CD8-positive, alpha-beta memory T cell (primary cell): ENCODE data around the gene CUX1. TPM values are rescaled to one million over a fixed set of nuclear protein-coding genes. Genes with fewer than 3 reads are reported as not detected.
"Not testable (repeated sequence)": the region's sequence is repeated elsewhere in the genome, so short reads cannot be mapped to it uniquely, and the experiment has no call there.

Source experiments
- CTCF ChIA-PET: fragments of 350-600 bp; sonication (Branson Sonifier 250); formaldehyde crosslinking; loops from one replicate; lab custom pipeline; 2021; ENCODE audit warnings: antibody characterized with exemption; lab: Charles Lee
- POLR2A ChIA-PET: fragments of 350-600 bp; sonication (Branson Sonifier 250); formaldehyde crosslinking; loops from one replicate; lab custom pipeline; 2021; ENCODE audit warnings: antibody characterized with exemption; lab: Charles Lee
- DNase-seq, 5 donors: peaks; one replicate each; pipeline versions ENCODE4 v3.0.0 to v3.0.0-alpha.2; 2020 to 2022; ENCODE audit warnings: mixed read lengths in 1 of 5
- H3K27ac ChIP-seq: one replicate; pipeline ENCODE4 v1.7.0; 2013; ENCODE audit warnings: low read depth, mild to moderate bottlenecking, low read length, moderate library complexity
- H3K27me3 ChIP-seq: 2 replicates; pipeline ENCODE4 v1.7.0; 2013; ENCODE audit warnings: low read length, mild to moderate bottlenecking; ENCODE audit not compliant: insufficient read depth, poor library complexity, severe bottlenecking
- H3K36me3 ChIP-seq: 2 replicates; pipeline ENCODE4 v1.7.0; 2013; ENCODE audit warnings: mild to moderate bottlenecking, low read length, moderate library complexity; ENCODE audit not compliant: insufficient read depth
- H3K4me1 ChIP-seq: 2 replicates; pipeline ENCODE4 v1.7.0; 2013; ENCODE audit warnings: mild to moderate bottlenecking, low read length, moderate library complexity; ENCODE audit not compliant: insufficient read depth
- H3K4me3 ChIP-seq: 2 replicates; pipeline ENCODE4 v1.7.0; 2013; ENCODE audit warnings: mild to moderate bottlenecking, low read length
- H3K9me3 ChIP-seq: 2 replicates; pipeline ENCODE4 v1.7.0; 2013; ENCODE audit warnings: mild to moderate bottlenecking, low read length
- H3K27ac Mint-ChIP-seq, 8 donors: one replicate each; pipeline ENCODE4 v1.8.0; 2020 to 2021; ENCODE audit warnings: mixed read lengths in 8 of 8, mild to moderate bottlenecking in 6 of 8, inconsistent platforms in 3 of 8, moderate library complexity in 3 of 8
- H3K27me3 Mint-ChIP-seq, 2 donors: one replicate each; pipeline ENCODE4 v1.8.0; 2020 to 2021; ENCODE audit warnings: mixed read lengths in 2 of 2, mild to moderate bottlenecking in 1 of 2, moderate library complexity in 1 of 2
- H3K36me3 Mint-ChIP-seq, 3 donors: one replicate each; pipeline ENCODE4 v1.8.0; 2020 to 2021; ENCODE audit warnings: mixed read lengths in 3 of 3, inconsistent platforms in 1 of 3, mild to moderate bottlenecking in 1 of 3
- H3K4me1 Mint-ChIP-seq, 3 donors: one replicate each; pipeline ENCODE4 v1.8.0; 2020 to 2021; ENCODE audit warnings: mixed read lengths in 3 of 3, inconsistent platforms in 1 of 3, mild to moderate bottlenecking in 1 of 3
- H3K4me3 Mint-ChIP-seq, 7 donors: one replicate each; pipeline ENCODE4 v1.8.0; 2020 to 2021; ENCODE audit warnings: mixed read lengths in 7 of 7, mild to moderate bottlenecking in 6 of 7, moderate library complexity in 4 of 7, inconsistent platforms in 2 of 7
- H3K9me3 Mint-ChIP-seq, 5 donors: one replicate each; pipeline ENCODE4 v1.8.0; 2020 to 2022; ENCODE audit warnings: mixed read lengths in 5 of 5, mild to moderate bottlenecking in 3 of 5, moderate library complexity in 2 of 5, inconsistent platforms in 1 of 5
- polyA plus RNA-seq: library from polyadenylated mRNA; unstranded; fragments of 300-500 nt; fragmentation: Illumina TruSeq; gene quantifications from one replicate; pipeline ENCODE4 v1.2.3, GENCODE V29; 2021
- total RNA-seq, 2 experiments: library from RNA; stranded (reverse); gene quantifications; one replicate each; pipeline ENCODE4 v1.2.3, GENCODE V29; 2021

Gene CUX1
- total and polyA plus RNA-seq, 3 experiments from 2014 or later: 23.2 to 26.4 (median 23.6) TPM

- Mint-ChIP-seq H3K4me3 (no peak overlapping the region), H3K9me3 (no peaks in the 10 kb centered on the region), H3K27me3 (no peaks in the 10 kb centered on the region), H3K36me3 (peaks cover 0 to 11% (median 3%) of the 10 kb centered on the region in 3 donors), H3K4me1 (peaks cover 10 to 31% (median 27%) of the 10 kb centered on the region in 3 donors), H3K27ac (no peak overlapping the region)
- Histone ChIP-seq H3K36me3 (no peaks in the 10 kb centered on the region), H3K9me3 (no peaks in the 10 kb centered on the region), H3K4me1 (no peaks in the 10 kb centered on the region), H3K27ac (no peak overlapping the region), H3K4me3 (no peak overlapping the region), H3K27me3 (no peaks in the 10 kb centered on the region)
- CTCF ChIA-PET: interaction anchor here (0.9 kb wide), 1 partner anchor 89 kb away, joined by 3 read pairs; no protein-coding TSS in a partner anchor
- POLR2A ChIA-PET: no interaction called here
- no peak for DNase-seq
These were observed 14.8 kb downstream of the CUX1 start for GRCh38 chr7:101832205-101832631.

- CTCF ChIA-PET: no interaction called here
- Mint-ChIP-seq H3K36me3 (peaks cover 0 to 9% (median 2%) of the 10 kb centered on the region in 3 donors), H3K27ac (peak overlapping the region in 3 of 8 donors; percentile 47 to 83 (median 63)), H3K4me1 (peaks cover 9 to 27% (median 25%) of the 10 kb centered on the region in 3 donors), H3K9me3 (no peaks in the 10 kb centered on the region), H3K4me3 (no peak overlapping the region), H3K27me3 (no peaks in the 10 kb centered on the region)
- no peaks in the 10 kb centered on the region for H3K9me3 ChIP-seq
- H3K4me1 ChIP-seq: no peaks in the 10 kb centered on the region
- H3K36me3 ChIP-seq: no peaks in the 10 kb centered on the region
- H3K27ac ChIP-seq: no peak overlapping the region
- H3K4me3 ChIP-seq: no peak overlapping the region
- POLR2A ChIA-PET: no interaction called here
- no peak for DNase-seq
- H3K27me3 ChIP-seq: no peaks in the 10 kb centered on the region
These were observed 15.4 kb downstream of the CUX1 start for GRCh38 chr7:101832685-101833375.

GRCh38 chr7:101833799-101834198, 16.4 kb downstream of the CUX1 start:
- peaks cover 0 to 5% (median 2%) of the 10 kb centered on the region in 3 donors for H3K36me3 Mint-ChIP-seq
- Histone ChIP-seq H3K9me3 (no peaks in the 10 kb centered on the region), H3K4me3 (no peak overlapping the region), H3K4me1 (no peaks in the 10 kb centered on the region), H3K27me3 (no peaks in the 10 kb centered on the region), H3K27ac (no peak overlapping the region), H3K36me3 (no peaks in the 10 kb centered on the region)
- no peaks in the 10 kb centered on the region for H3K27me3 Mint-ChIP-seq
- no peak overlapping the region for H3K4me3 Mint-ChIP-seq
- DNase-seq: no peak
- H3K27ac Mint-ChIP-seq: no peak overlapping the region
- POLR2A ChIA-PET: no interaction called here
- CTCF ChIA-PET: no interaction called here
- H3K4me1 Mint-ChIP-seq: peaks cover 7 to 20% (median 17%) of the 10 kb centered on the region in 3 donors
- H3K9me3 Mint-ChIP-seq: no peaks in the 10 kb centered on the region

GRCh38 chr7:101835136-101835535, 17.7 kb downstream of the CUX1 start:
- ChIA-PET POLR2A (no interaction called here), CTCF (no interaction called here)

GRCh38 chr7:101837433-101837832, 20.0 kb downstream of the CUX1 start:
- H3K27ac ChIP-seq, H3K4me3 ChIP-seq, H3K4me3 Mint-ChIP-seq, H3K36me3 Mint-ChIP-seq, H3K27me3 Mint-ChIP-seq, DNase-seq, H3K36me3 ChIP-seq, H3K4me1 ChIP-seq, H3K9me3 ChIP-seq, H3K9me3 Mint-ChIP-seq, CTCF ChIA-PET, H3K27me3 ChIP-seq, POLR2A ChIA-PET, H3K27ac Mint-ChIP-seq: not testable (repeated sequence)
- peaks cover 15 to 28% (median 20%) of the 10 kb centered on the region in 3 donors for H3K4me1 Mint-ChIP-seq

More at GRCh38 chr7:101835136-101835535, 17.7 kb downstream of the CUX1 start:
- DNase-seq: no peak
- Histone ChIP-seq H3K9me3 (no peaks in the 10 kb centered on the region), H3K27me3 (no peaks in the 10 kb centered on the region), H3K4me3 (no peak overlapping the region), H3K4me1 (no peaks in the 10 kb centered on the region), H3K27ac (no peak overlapping the region), H3K36me3 (no peaks in the 10 kb centered on the region)
- H3K4me1 Mint-ChIP-seq: peaks cover 11 to 22% (median 20%) of the 10 kb centered on the region in 3 donors
- H3K36me3 Mint-ChIP-seq: peaks cover 0 to 1% (median 0%) of the 10 kb centered on the region in 3 donors
- H3K27ac Mint-ChIP-seq: no peak overlapping the region
- no peaks in the 10 kb centered on the region for H3K27me3 Mint-ChIP-seq
- H3K9me3 Mint-ChIP-seq: no peaks in the 10 kb centered on the region
- H3K4me3 Mint-ChIP-seq: no peak overlapping the region

GRCh38 chr7:101838837-101839483, 21.5 kb downstream of the CUX1 start:
- no peaks in the 10 kb centered on the region for H3K36me3 Mint-ChIP-seq
- Histone ChIP-seq H3K27ac (no peak overlapping the region), H3K4me3 (no peak overlapping the region), H3K27me3 (no peaks in the 10 kb centered on the region), H3K36me3 (no peaks in the 10 kb centered on the region), H3K9me3 (no peaks in the 10 kb centered on the region), H3K4me1 (no peaks in the 10 kb centered on the region)
- H3K4me1 Mint-ChIP-seq: peaks cover 13 to 25% (median 16%) of the 10 kb centered on the region in 3 donors
- no peak overlapping the region for H3K27ac Mint-ChIP-seq
- DNase-seq: no peak
- ChIA-PET CTCF (no interaction called here), POLR2A (no interaction called here)
- H3K27me3 Mint-ChIP-seq: no peaks in the 10 kb centered on the region
- no peaks in the 10 kb centered on the region for H3K9me3 Mint-ChIP-seq
- H3K4me3 Mint-ChIP-seq: no peak overlapping the region

GRCh38 chr7:101841328-101841727, 23.9 kb downstream of the CUX1 start:
- Histone ChIP-seq H3K36me3 (no peaks in the 10 kb centered on the region), H3K4me1 (no peaks in the 10 kb centered on the region), H3K27ac (no peak overlapping the region), H3K9me3 (no peaks in the 10 kb centered on the region), H3K4me3 (no peak overlapping the region), H3K27me3 (no peaks in the 10 kb centered on the region)
- CTCF ChIA-PET: no interaction called here
- H3K4me3 Mint-ChIP-seq: no peak overlapping the region
- peaks cover 0 to 1% of the 10 kb centered on the region in 2 donors for H3K27me3 Mint-ChIP-seq
- H3K36me3 Mint-ChIP-seq: peaks cover 0 to 2% (median 0%) of the 10 kb centered on the region in 3 donors
- H3K27ac Mint-ChIP-seq: peak overlapping the region in 1 of 8 donors; percentile 87
- no peak for DNase-seq
- H3K9me3 Mint-ChIP-seq: no peaks in the 10 kb centered on the region
- POLR2A ChIA-PET: no interaction called here
- H3K4me1 Mint-ChIP-seq: peaks cover 12 to 29% (median 13%) of the 10 kb centered on the region in 3 donors
